Lung (tissue), 12 donors: ENCODE measurements around the gene ASB17. TPM values are rescaled to one million over a fixed set of nuclear protein-coding genes. Genes with fewer than 3 reads are reported as not detected.

ENCODE experiments used
- ATAC-seq: fragments of 200-7000 bp; cut with Tn5 transposase; one replicate; pipeline ENCODE4 v1.9.1; 2020; ENCODE audit warnings: moderate number of reproducible peaks; ENCODE audit not compliant: insufficient read depth, low FRiP score
- DNase-seq, 3 donors: peaks; one replicate each; pipeline ENCODE4 v3.0.0-alpha.2; 2013 to 2017
- H3K27ac ChIP-seq, 2 donors: one replicate each; pipeline ENCODE4 v1.5.1; 2013; ENCODE audit warnings: mild to moderate bottlenecking in 2 of 2, moderate library complexity in 2 of 2, control low read depth in 1 of 2, inconsistent platforms in 1 of 2, low read depth in 1 of 2, low read length in 1 of 2
- H3K27me3 ChIP-seq, 3 donors: one replicate each; pipeline ENCODE4 v1.5.1; 2013; ENCODE audit warnings: low read length in 2 of 3; ENCODE audit not compliant: control insufficient read depth in 3 of 3, insufficient read depth in 3 of 3
- H3K36me3 ChIP-seq, 4 donors: one replicate each; pipeline ENCODE4 v1.5.1; 2013; ENCODE audit warnings: low read length in 4 of 4, mild to moderate bottlenecking in 1 of 4, moderate library complexity in 1 of 4; ENCODE audit not compliant: control insufficient read depth in 4 of 4, insufficient read depth in 4 of 4
- H3K4me1 ChIP-seq, 5 donors: one replicate each; pipeline ENCODE4 v1.5.1; 2013; ENCODE audit warnings: low read length in 5 of 5, mild to moderate bottlenecking in 2 of 5, moderate library complexity in 1 of 5; ENCODE audit not compliant: control insufficient read depth in 5 of 5, insufficient read depth in 5 of 5
- H3K4me3 ChIP-seq: one replicate; pipeline ENCODE4 v1.5.1; 2013; ENCODE audit warnings: mild to moderate bottlenecking, control low read depth, moderate library complexity
- H3K9ac ChIP-seq, 2 donors: one replicate each; pipeline ENCODE4 v1.5.1; 2013; ENCODE audit warnings: low read length in 2 of 2, control low read depth in 1 of 2; ENCODE audit not compliant: insufficient read depth in 1 of 2
- H3K9me3 ChIP-seq, 4 donors: one replicate each; pipeline ENCODE4 v1.5.1; 2013; ENCODE audit warnings: low read length in 3 of 4, mild to moderate bottlenecking in 1 of 4, moderate library complexity in 1 of 4; ENCODE audit not compliant: control insufficient read depth in 4 of 4, insufficient read depth in 3 of 4
- CTCF ChIP-seq: IDR thresholded peaks from 2 replicates; pipeline ENCODE4 v1.5.1; 2012; ENCODE audit warnings: mild to moderate bottlenecking; ENCODE audit errors: control extremely low read depth, extremely low read depth
- WGBS, 2 donors: extraction: QIAGEN DNeasy Blood & Tissue Kit; methylation state at CpG; one replicate each; pipeline ENCODE4 v1.1.7; 2013; 5-methylcytosine and 5-hydroxymethylcytosine counted together
- polyA plus RNA-seq, 2 donors: library from polyadenylated mRNA; stranded (reverse); fragments of 200-250 nt; gene quantifications; one replicate each; pipeline ENCODE4 v1.2.1, GENCODE V29; 2013
- total RNA-seq, 2 donors: library from RNA; depleted of rRNA in 1 of 2; stranded (reverse); fragments of >200 nt in 1 of 2; gene quantifications; one replicate each; pipeline ENCODE4 v1.2.1, GENCODE V29; 2014 to 2021
- donor health status: control.
- donor health status: control.
- donor health status: Bipolar disorder and iron deficiency.
- donor health status: healthy.
- donor health status: DM: yes; HTN: yes; CAD: no.

The ASB17 gene
- total and polyA plus RNA-seq, 4 donors = not detected

- Histone ChIP-seq H3K9me3 (no peaks in the 10 kb centered on the region), H3K27ac (no peak overlapping the region), H3K4me3 (no peak overlapping the region), H3K4me1 (no peaks in the 10 kb centered on the region), H3K27me3 (no peaks in the 10 kb centered on the region), H3K36me3 (no peaks in the 10 kb centered on the region), H3K9ac (no peak overlapping the region)
- DNase-seq = no peak
- no peak for ATAC-seq
- TF ChIP-seq CTCF = no peak
- 42 to 75% methylated on average over 1 of the region's 1 CpG for WGBS, 2 donors
These were observed 30.8 kb downstream of the ASB17 start for GRCh38 chr1:75901371-75901770.

DNA sequence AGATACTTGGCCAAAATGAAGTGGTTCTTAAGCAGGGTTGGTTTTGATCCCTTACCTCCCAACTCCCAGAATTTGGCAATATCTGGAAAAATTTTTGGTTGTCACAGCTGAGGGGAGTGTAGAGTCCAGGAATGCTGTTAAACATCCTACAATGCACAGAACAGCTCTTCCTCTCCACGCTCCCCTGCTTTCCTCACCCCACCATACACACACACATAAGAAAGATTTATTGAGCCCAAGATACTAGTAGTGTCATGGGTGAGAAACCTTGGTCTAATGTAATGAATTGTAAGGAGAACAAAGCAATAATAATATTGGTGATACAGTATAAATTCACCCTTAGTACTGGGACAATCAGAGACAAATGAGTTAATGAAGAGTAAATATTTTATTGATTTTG is 47.8 kb downstream of the ASB17 start:
- no peaks in the 10 kb centered on the region for H3K9me3 ChIP-seq
- no peak for DNase-seq
- no peaks in the 10 kb centered on the region for H3K27me3 ChIP-seq
- TF ChIP-seq CTCF = no peak
- ATAC-seq = no peak
- H3K27ac ChIP-seq = no peak overlapping the region
- no peaks in the 10 kb centered on the region for H3K4me1 ChIP-seq
- 79 to 94% methylated on average over 1 of the region's 1 CpG for WGBS, 2 donors
- H3K9ac ChIP-seq = no peak overlapping the region
- no peaks in the 10 kb centered on the region for H3K36me3 ChIP-seq
- H3K4me3 ChIP-seq = no peak overlapping the region

DNA sequence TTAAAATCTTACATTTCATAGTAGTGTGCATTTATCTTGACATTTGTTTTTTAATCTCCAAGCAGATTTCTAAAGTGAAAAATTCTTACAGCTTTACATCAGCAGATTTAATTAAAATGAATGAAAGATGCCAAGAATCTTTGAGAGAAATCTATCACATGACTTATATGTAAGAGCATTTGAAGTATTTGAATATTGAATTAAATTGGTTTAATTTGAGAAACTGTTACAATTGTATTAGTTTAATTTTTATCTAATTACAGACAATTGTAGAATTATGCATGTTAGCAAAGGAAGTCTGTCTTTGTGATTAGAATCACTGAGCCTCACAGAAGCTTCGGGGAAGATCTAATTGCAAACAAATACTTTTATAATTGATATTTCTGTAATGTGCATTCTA is 52.2 kb downstream of the ASB17 start:
- Histone ChIP-seq H3K4me3 (no peak overlapping the region), H3K4me1 (no peaks in the 10 kb centered on the region), H3K27ac (no peak overlapping the region), H3K36me3 (no peaks in the 10 kb centered on the region), H3K27me3 (no peaks in the 10 kb centered on the region), H3K9me3 (no peaks in the 10 kb centered on the region), H3K9ac (no peak overlapping the region)
- TF ChIP-seq CTCF = no peak
- WGBS, 2 donors = 80 to 83% methylated on average over 1 of the region's 1 CpG
- ATAC-seq (no peak), DNase-seq (no peak)

DNA sequence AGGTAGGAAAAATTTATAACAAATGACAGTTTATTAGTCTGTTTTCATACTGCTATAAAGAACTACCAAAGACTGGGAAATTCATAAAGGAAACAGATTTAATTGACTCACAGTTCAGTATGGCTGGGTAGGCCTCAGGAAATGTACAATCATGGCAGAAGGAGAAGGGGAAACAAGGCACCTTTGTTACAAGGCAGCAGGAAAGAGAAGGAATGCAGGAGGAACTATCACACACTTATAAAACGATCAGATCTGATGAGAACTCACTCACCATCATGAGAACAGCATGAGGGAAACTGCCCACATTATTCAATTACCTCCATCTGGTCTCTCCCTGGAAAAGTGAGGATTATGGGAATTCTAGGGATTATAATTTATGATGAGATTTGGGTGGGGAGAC is 61.3 kb downstream of the ASB17 start:
- H3K9me3 ChIP-seq = peaks cover 0 to 2% (median 0%) of the 10 kb centered on the region in 4 donors
- DNase-seq (no peak), ATAC-seq (no peak)
- no peaks in the 10 kb centered on the region for H3K4me1 ChIP-seq
- H3K4me3 ChIP-seq = no peak overlapping the region
- no peaks in the 10 kb centered on the region for H3K36me3 ChIP-seq
- no peaks in the 10 kb centered on the region for H3K27me3 ChIP-seq
- no peak overlapping the region for H3K27ac ChIP-seq
- WGBS, 2 donors = 57 to 65% methylated on average over 1 of the region's 1 CpG
- TF ChIP-seq CTCF = no peak
- H3K9ac ChIP-seq = no peak overlapping the region
